Activated T-helper 1 cell treated with Interleukin-2 at 50 U/mL for 16 hours (primary cell): ENCODE data around the gene HCN2.
"Not testable (repeated sequence)": the region's sequence is repeated elsewhere in the genome, so short reads cannot be mapped to it uniquely, and the experiment has no call there.

Experiments used
- DNase-seq: peaks from one replicate; pipeline ENCODE4 v3.0.0-alpha.2; 2020; ENCODE audit warnings: low read depth

The HCN2 gene

DNA sequence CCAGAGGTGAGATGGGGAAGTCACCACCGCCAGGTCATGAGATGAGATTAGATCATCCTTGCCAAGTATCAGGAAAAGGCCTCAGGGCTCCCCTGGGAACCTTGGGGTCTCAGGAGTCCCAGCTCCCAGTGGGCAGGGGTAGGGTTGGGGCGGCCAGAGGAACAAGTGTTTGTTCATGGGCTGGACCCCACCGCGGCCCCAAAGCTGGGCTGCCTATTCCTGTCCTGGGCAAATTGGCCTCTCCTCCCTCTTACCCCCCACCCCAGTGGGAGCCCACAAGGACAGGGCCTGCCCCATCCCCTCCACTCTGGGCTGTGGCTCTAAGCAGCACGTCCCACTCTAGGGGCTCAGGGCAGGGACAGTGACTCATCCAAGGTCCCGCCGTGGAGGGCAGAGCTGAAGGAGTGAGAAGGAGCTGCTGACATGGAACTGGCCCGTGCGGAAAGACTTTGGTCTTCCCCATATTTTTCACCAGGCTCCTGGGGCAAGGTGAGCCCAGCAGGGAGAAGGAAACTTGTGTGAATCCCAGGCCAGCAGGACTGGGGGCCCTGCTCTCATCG lies 4.0 kb upstream of the HCN2 start:
- no peak for DNase-seq

DNA sequence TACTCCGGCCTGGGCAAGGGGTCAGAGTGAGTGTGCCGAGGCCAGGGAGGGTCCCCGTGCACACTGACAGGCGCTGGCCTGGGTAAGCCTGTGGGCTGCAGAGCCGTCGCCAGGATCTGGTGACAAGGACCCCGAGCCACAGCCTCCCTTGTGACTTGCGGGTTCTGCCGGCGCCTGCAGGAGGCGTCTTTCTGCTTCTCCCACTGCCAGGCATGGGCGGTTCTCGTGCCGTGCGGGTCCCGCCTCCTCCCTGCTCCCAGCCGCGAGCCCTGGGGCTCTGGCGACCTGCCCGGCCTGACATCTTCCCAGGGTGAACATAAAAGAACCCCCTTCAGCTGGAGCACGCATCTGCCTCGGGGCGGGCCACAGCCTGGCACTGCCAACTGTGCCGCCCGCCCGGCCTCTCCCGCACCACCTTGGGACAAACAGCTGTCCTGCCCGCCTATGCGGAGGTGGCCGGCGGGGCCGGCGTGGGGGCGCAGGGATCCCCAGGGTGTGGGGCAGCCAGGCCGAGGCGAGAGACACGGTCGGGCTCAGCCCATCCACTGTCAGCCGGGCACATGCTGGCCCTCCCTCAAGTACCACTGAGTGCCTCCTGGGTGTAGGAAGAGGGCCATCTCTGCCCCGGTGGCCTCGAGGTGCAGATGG lies 1.5 kb upstream of the HCN2 start:
- peak; percentile 43 for DNase-seq

DNA sequence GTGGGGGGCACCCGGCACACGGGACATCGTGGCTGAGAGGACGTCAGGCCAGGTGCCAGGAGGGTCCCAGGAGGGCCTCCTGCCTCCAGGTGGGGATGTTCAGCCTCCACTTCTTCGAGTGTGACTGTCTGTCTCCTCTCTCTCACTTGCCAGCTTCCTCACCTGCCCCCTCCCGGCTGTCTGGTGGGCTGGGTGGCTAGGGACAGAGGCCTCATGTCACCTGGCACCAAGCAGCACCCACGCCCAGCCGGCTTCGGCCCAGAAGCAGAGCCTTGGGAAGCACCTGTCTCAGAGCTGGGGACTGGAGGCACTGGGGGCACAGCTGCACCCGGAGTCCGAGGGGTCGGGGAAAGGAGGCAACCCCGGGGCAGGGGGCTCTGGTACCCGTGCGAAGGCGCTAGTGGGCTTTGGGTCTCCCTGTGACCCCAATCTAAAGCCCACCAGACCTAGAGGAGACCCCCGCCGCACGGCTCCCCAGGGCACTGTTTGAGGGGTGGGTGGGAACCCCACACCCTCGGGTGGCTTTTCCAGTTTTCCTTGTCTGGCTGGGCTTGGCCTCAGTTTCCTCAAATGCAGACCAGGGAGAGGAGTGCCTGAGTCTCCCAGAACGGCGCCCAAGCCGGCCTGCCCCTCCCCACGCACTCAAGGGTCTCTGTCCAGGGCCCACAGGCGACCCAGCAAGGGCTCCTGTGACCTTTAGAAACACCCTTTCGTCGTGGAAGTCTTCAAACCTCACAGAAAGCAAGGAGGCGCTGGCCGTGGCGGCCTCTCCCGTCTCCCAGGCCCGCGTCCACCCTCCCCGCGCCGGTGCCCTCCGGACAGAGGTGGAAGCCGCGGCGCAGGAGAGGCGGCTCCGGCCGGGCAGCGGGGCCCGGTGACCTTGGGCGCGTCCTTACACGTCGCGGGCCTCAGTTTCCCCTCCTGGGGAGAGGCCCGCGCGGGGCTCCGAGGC lies 664 bp upstream of the HCN2 start:
- DNase-seq: no peak

DNA sequence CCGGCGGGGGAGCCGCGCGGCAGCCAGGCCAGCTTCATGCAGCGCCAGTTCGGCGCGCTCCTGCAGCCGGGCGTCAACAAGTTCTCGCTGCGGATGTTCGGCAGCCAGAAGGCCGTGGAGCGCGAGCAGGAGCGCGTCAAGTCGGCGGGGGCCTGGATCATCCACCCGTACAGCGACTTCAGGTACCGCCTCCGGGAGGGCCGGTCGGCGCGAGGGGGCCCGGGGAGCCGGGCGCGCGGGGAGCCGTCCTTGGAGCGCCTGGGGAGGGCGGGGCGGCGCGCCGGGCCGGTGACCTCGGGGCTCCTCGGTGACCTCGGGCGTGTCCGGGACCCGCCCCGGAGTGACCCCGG lies 690 bp downstream of the HCN2 start:
- DNase-seq: no peak

DNA sequence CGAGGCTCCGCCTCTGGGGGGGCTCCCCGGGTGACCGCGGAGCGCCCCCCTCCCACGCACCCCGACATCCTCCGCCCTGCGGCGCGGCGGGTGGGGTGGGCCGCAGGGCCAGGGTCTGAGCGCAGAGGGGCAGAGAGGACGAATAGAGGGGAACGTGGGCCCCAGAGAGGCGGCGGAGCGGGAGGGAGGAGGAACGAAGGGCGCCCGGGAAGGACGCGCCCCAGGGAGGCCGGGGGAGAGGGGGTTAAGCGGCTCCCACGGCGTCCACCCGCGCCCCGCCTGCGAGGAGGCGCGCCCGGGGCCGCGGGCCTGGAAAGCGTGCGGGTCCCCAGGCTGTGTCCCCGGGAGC lies 1.0 kb downstream of the HCN2 start:
- DNase-seq: no peak

DNA sequence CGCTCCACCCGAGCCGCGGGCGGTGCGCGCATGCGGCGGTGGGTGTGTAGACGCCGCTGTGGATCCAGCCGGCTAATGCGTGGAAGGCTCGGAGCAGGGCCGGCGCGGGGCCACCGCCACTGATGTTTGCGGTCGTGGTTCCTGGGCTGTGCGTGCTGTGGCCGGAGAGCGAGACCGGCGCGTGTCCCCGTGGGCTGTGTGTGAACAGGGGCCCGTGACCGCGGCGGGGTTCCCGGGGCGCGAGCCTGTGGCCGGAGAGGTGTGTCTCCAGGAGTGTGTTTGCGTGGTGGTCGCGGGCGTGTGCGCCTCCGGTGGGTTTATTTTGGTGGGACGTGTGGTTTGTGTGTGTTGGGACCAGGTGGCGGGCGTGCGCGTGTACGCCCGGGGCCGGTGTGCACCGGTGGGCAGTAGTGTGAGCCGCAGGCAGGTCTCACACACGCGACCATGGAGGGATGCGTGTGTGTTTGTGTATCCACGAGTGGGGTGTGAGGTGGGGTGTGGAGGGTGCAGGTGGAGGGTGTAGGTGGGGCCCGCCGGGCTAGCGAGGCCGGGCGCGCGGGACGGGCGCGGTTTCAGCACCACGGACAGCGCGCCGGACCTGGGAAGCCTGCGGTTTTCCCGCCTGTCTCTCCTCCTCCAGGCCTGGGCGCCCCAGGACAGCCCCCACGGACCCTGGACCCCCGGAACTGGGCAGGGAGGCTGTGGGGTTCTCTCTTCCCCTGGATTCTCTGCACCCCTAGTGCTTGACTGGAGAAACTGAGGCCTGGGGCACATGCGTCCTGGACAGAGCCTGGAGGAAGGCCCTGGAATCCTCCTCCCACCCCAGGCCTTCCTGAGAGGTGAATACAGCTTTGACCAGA lies 1.6 kb downstream of the HCN2 start:
- DNase-seq: no peak

DNA sequence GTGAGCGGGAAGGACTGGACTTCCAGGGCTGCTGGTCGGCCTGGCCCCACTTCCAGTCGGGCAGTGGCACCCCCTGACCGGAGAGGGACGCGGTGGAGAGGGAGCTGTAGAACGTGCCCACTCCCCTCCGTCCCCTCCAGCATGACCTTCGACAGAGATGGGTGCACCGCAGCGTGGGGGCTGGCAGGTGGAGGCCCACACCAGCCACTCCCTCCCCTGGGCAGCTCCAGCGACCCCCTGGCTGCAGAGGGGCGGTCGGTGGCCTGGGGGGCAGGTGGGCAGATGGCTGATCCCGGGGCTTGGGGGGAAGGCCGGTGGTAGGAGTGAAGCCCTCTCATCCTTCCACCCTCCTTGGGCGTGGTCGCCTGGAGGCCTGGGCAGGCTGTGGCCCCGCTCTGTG lies 2.4 kb downstream of the HCN2 start:
- no peak for DNase-seq

DNA sequence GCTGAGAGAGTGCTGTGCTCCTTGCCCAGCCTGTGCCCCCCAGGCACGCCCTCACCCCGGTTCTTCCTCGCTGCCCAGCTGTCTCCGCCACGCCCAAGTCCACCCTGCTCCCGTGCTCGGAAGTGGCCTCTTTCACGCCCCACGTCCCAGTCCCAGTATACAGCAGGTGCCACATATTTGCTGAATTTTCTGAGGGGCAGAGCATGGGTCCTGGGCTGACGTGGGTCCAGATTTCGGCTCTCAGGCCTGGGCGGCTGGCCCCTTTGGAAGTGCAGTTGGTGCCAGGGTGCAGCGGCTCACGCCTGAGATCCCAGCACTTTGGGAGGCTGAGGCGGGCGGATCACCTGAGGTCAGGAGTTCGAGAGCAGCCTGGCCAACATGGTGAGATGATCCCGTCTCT lies 3.4 kb downstream of the HCN2 start:
- DNase-seq: no peak

DNA sequence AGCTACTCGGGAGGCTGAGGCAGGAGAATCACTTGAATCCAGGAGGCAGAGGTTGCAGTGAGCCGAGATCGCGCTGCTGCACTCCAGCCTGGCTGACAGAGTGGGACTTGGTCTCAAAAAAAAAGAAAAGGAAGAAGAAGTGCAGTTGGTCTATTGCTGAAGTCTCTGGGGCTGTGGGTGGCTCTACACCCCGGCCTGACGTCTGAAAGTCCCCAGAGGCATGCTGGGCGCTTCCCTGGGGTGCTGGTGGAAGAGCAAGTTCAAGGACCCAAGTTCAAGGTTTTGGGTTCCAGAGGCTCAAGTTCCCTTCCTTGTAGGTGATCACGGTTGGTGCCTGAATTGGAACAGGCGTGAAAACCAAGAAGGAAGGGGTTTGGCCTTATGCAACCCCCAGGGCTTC lies 3.8 kb downstream of the HCN2 start:
- DNase-seq: no peak

DNA sequence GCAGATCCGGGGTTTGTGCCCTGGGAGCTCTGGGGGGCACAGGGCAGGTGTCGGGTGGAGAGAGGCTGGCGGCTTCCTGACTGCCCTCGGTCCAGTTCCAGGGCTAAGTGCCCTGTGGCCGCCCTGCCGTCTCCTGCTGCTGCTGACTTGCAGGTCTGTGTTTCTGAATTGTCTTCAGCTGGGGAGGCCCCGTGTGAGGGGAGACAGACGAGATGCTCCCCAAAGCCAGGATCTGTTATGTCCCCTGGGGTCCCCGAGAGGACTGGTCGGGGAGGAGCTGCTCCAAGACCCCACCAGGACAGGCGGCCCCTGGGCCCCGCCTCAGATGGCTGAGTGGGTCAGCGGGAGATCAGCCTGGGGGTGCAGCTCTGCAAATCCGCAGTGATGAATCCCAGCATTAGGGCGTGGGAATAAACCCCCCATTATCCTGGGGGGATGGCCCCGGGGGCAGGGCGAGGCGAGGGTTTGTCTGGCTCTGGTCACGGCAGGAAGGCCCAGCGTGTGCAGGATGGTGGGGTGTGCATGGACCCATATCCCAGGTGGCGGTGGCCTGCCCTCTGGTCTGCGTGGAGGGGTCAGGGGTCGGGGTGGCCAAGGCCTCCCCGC lies 4.7 kb downstream of the HCN2 start:
- no peak for DNase-seq

DNA sequence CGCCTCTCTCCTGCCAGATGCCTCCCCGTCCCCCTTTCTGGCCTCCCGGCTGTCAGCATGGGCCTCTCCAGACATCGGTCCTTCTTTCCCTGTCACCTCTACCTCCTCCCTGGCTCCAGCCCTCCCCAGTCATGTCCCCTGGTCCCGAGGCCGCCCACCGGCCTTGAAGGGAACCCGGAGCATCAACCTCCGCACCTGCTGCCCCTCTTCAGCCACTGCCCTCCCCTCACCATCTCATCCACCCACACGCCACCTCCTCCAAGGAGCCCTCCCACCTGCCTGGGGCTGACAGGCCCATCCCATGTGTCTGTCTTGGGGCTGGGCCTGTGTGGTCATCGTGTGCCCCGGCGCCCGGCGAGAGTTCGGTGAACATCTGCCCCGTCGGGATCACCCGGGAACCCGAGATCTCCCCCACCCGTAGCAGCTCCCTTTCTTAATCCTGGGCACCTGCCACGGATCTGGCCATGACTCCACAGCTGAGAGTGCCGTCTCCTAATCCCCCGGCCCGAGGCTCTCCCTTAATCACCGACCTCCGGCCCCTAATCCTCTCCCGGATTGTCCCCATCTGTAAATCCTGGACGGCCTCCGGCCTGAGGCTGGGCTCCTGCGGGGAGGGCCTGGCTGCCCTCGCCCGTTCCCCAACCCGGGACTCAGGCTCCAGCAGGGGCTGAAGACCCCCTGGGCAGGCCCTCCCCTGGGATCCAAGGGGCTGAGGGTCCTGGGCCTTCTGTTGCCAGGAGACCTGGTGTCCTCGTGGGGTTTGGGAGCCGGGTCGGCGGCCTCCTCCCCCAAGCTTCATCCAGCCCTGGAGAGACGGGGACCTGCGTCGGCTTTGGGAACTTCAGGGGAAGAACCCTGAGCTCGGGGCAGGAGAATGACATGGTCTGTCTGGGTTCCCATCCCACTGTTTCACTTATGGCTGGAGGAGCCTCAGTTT lies 5.9 kb downstream of the HCN2 start:
- no peak for DNase-seq

DNA sequence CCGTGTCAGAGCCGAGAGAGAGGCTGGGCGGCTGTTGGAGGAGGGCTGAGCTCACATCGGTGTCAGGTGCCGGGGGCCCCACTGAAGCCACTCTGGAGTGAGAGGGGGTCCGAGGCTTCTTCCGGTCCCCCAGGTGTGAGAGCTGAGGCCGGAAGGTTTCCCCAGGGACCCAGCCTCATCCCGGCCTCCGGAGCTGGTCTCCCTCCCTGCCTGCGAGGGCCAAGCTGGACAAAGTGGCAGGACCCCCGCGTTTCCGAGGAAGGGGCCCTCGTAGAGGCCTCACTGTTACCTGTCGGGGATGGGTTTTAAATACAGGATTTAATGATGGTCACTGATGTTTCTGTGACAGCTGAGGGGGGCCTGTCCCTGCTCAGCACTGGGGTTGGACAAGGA lies 6.6 kb downstream of the HCN2 start:
- DNase-seq: no peak

DNA sequence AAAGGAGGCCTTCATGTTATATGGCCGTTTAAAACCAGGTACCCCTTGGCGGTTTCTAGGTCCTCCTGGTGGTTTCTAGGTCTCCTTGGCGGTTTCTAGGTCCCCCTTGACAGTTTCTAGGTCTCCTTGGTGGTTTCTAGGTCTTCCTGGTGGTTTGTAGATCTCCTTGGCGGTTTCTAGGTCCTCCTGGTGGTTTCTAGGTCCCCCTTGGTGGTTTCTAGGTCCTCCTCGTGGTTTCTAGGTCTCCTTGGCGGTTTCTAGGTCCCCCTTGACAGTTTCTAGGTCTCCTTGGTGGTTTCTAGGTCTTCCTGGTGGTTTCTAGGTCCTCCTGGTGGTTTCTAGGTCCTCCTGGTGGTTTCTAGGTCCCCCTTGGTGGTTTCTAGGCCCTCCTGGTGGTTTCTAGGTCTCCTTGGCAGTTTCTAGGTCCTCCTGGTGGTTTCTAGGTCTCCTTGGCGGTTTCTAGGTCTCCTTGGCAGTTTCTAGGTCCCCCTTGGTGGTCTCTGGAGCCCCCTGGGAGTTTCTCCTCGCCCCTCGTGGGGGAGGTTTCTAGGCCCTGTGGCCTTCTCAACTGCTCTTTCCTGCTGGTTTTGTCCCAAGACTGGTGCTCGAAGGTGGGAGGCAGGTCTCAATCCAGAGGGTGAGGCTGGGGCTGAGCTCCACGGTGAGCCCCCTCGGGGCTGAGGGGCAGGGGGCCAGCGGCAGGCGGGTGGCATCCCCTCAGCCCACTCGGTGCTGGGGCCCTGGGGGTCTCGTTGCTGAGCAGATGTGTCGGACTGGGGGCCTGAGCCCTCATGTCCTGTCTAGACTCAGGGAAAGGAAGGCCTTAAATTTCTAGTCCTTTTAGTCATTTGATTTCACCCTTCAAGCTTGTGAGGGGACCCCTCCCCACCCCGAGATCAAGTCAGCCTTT lies 8.0 kb downstream of the HCN2 start:
- DNase-seq: no peak

DNA sequence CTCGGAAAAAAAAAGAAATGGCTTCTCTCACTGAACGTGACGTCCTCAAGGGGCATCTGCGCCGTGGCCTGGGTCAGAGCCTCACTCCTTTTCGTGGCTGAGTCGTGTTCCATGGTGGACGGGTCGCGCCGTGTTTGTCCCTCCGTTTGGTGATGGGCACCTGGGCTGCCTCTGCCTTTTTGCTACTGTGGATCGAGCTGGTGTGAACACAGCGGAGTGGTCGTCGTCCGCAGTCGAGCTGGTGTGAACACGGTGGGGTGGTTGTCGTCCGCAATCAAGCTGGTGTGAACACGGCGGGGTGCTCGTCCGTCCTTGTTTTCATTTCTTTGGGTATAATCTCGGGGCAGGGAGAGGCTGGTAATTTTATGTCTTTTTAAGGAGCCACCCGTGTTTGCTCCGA lies 11.6 kb downstream of the HCN2 start:
- no peak for DNase-seq

DNA sequence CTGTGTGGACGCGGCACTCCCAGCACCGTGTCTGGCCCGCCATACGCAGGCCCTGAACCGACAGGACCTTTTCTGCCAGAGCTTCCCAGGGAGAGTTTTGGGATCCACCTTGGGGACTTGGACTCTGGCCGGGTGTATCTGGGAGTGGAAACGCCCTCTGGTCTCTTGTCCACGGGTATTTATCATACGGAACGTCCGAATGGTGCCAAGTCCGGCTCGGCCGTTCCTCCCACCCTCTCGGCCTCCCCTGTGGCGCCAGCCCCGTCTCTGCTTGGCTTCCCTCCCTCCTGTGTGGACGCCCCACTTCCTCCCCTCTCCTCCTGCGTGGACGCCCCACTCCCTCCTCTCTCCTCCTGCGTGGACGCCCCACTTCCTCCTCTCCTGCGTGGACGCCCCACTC lies 12.1 kb downstream of the HCN2 start:
- DNase-seq: no peak

DNA sequence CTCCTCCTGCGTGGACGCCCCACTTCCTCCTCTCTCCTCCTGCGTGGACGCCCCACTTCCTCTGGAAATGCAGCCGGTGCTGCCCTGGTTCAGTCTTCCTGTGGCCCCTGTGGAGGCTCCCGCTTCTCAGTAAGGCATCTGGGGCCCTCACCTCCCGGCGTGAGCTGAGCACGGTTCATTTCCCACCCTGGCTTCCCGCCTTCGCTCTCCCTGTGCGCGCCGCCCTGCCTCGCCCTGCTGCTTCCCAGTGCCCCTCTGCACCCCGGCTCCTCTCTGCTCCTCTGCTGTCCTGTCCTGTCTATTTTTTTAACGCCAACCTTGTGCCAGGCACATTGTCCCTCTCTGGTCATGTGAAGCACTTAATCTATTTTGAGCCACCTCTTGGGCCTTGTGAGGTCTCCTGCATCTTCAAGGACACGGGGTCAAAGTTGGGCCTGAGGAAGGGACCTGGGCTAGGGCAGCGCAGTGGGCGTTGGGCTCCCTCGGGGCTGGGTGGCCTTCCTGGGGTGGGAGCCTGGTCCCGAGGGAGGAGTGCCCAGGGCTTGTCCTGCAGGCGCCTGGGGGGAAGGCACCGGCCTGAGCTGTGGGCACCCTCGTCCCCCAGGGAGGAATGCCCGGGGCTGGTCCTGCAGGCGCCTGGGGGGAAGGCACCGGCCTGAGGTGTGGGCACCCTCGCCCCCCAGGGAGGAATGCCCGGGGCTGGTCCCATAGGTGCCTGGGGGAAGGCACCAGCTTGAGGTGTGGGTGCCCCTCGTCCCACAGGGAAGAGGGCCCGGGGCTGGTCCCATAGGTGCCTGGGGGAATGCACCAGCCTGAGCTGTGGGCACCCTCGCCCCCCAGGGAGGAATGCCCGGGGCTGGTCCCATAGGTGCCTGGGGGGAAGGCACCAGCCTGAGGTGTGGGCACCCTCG lies 13.0 kb downstream of the HCN2 start:
- DNase-seq: no peak

DNA sequence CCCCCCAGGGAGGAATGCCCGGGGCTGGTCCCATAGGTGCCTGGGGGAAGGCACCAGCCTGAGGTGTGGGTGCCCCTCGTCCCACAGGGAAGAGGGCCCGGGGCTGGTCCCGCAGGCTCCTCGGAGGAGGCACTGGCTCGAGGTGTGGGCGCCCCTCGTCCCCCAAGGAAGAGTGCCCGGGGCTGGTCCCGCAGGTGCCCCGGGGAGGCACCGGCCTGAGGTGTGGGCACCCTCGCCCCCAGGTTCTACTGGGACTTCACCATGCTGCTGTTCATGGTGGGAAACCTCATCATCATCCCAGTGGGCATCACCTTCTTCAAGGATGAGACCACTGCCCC lies 13.6 kb downstream of the HCN2 start:
- not testable (repeated sequence) for DNase-seq

DNA sequence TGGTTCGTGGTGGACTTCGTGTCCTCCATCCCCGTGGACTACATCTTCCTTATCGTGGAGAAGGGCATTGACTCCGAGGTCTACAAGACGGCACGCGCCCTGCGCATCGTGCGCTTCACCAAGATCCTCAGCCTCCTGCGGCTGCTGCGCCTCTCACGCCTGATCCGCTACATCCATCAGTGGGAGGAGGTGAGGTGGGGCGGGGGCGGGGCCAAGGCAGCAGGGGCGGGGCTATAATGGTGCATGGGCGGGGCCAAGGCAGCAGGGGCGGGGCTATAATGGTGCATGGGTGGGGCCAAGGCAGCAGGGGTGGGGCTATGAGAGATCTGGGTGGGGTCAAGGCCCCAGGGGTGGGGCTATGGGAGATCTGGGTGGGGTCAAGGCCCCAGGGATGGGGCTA lies 14.1 kb downstream of the HCN2 start:
- DNase-seq: not testable (repeated sequence)

DNA sequence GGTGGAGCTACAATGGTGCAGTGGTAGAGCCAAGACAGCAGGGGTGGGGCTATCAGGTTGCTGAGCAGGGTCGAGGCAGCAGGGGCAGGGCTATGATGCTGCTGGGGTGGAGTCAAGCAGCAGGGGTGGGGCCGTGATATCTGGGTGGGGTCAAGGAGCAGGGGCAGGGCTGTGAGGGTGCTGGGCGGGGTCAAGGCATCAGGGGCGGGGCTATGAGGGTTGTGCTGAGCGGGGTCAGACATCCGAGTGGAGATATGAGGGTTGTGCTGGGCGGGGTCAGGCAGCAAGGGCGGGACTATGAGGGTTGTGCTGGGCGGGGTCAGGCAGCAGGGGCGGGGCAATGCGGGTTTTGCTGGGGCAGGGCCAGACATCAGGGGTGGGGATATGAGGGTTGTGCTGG lies 14.7 kb downstream of the HCN2 start:
- no peak for DNase-seq
